GM21737 (cell line): ENCODE data around the gene COL4A4.
"Not testable (repeated sequence)": the region's sequence is repeated elsewhere in the genome, so short reads cannot be mapped to it uniquely, and the experiment has no call there.

Experiments used
- ATAC-seq: cut with Tn5 transposase; IDR thresholded peaks from one replicate; pipeline ENCODE4 v1.9.1; 2021; ENCODE audit warnings: mild to moderate bottlenecking, moderate library complexity; ENCODE audit not compliant: unreplicated experiment

The COL4A4 gene

DNA sequence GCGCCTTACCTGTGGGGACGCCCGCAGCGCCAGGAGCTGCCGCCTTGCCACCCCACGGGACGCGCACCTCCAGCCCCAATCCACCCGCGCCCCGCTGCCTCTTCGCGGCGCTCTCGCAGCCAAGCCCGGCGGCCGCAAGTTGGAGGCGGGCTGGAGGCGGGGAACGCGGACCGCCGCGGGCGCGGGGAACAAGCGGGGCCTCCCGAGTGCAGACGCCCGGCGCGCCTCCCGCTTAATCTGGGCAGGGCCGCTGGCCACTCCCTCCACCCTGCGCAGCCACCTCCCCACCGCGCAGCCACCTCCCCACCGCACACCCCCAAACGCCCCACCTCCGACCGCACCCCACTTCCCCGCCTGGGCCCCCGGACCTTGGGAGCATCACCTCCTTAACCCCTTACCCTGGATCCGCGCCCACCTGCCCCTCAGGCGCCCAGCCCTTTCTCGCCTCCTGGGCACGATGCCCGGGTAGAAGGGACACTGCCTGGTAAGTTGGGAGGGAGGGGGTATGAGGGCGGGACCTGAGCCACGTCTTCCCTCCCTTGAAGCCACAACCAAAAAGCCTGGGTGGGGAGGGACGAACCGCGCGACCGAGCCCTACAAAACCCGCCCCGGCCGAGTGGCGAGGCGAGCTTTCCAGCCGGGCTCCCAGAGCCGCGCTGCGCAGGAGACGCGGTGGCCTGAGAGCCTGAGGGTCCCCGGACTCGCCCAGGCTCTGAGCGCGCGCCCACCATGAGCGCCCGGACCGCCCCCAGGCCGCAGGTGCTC is at the start of gene COL4A4, which contains the start of gene COL4A3:
Gene COL4A4, minus strand, starts transcription at position 208 of the 765 bp plus-strand sequence. CDS start 16,722 bp downstream, outside the sequence.
Gene COL4A3, plus strand, starts transcription at position 627 of the 765 bp plus-strand sequence. Its CDS starts 103 bp downstream, at position 730.
- ATAC-seq, result peak; percentile 61

DNA sequence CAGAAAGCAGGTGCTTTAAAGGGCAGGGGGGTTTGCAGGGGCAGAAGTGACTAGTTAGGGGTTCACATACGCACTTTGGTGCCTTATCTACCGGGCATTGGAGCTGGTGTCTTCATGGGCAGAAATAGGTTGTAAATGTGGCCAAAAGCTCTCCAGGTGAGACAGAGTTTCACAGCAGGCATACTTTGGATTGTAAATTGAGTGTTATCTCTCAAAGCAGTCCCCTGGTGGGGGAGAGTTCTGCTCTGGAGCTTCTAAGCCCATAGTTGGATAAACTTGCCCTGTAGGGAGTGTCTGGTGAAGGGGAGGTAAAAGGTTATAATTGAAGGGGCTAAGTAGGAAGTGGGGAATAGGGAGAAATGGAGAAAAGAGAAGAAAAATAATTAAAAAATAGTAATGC is 43.6 kb upstream of the COL4A4 start:
- no peak for ATAC-seq

DNA sequence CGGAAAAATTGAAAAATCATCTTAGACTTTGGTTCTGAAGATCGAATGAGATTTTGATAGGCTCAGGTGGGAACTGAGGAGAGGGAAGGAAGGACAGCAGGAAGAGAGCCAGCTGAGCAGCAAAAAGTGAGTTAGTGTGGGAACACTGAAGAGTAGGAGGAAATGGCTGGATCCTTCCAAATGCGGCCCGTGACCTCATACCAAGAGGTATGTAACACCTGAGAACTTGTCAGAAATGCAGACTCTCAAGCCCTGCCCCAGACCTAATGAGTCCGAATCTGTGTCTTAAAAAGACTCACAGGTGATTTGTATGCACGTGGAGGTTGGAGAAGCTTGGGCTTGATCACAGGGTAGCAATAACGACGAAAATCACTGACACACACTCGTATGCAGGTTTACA is 42.4 kb upstream of the COL4A4 start:
- ATAC-seq, result no peak

DNA sequence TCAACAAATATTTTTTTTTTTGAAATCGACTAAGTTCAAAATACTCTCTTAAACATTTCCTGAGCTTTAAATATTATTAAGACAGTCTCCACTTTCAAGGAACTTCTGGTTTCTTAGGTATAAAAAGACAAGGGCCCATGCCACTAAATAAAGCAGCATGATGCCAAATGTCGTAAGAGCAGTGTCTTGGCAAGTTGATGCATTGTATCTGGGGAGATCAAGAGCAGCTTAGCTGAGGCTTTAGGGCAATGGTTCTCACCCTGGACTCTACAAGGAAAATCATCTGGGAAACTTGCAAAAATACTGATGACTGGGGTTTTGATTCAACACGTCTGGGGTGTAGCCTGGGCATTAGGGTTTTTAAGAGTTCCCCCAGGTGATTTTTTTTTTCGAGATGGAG is 41.7 kb upstream of the COL4A4 start:
- ATAC-seq, result no peak

DNA sequence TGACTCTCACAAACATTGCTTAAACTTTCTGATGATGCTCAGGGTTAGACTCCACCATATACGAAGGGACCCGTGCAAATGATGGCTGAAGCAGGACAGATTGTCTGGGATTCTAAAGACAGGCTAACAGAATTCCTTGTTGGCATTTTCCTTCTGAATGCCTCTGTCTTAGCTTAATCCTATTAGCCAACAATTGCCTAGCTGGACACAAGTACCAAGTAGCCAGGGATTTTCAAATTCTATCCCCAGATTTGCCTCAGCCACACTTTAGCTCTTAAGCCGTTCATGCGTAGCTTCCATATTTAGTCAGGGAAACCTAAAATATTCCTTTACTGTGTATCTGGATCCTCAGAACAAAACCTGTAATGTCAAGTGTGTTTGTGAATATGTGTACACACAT is 40.4 kb upstream of the COL4A4 start:
- ATAC-seq, result no peak

DNA sequence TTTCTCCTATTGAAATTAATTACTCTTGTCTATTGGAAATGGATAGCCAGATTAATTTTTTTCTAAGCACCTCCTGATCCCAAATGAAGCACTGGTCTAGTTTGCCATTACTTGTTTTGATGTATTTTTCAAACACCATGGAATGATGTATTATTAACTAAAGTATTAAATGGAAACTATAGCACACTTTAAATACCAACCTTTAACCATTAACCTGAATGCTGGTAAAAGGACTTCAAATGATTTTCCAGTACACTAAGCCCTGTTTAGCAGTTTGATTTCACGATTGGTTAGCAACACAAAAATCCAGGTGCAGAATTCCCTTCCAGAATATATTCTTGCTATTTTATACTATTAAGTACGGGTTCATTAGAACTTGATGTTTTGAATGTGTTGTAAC is 37.8 kb upstream of the COL4A4 start:
- no peak for ATAC-seq

DNA sequence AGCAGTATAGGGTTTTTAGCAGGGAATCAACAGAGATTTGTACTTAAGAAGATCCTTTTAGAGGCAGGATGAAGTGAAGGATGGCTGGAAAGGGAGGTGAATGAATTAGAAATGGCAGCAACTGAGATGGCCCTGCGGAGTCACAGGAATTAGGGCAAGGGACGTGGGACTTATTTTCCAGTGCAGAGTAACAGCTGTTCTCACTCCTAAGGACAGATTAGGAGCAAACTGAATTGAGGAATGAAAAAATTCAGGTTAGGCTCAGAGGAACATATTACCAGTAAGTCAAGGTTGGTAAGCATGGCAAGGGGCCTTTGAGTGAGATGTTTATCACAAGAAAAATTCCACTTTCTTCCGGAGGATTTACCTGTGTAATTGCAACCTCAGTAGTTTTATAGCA is 34.9 kb upstream of the COL4A4 start:
- no peak for ATAC-seq

DNA sequence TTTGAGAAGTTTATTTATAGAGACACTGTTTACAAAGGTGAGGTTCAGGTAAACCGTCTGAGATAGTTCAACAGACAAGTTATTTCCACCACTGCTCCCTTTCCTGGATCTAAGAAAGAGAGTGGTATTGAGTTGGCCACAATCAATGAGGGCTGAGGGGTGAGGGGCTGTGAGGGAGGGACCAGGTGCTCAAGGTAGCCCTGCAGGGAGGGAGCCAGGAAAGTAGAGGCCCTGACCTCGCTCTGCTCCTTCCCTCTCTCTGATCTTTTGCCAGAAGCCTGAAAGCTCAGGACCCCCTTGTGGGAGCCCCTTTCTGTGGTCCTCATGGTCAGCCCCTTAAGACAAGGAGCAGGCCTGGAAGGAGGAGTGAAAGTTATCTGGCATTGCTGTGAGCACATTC is 30.2 kb upstream of the COL4A4 start:
- no peak for ATAC-seq

DNA sequence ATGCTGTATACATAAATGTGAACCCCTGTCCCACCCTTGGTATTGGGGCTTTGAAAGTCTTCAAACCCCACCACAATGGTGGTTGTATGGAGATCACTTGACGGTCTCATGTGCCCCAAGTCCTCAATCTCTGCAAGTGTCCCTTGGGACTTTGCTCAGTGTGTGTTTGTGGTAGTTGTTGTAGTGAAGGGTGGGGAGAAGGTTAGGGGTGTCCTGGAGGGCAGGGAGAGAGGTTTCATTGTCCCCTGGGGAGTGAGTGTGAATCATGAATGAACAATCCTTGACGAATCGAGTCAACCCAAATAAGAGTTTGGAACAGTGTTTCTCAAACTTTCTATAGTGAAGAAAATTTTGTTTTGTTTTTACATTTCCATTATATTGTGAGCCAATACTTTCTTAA is 28.5 kb upstream of the COL4A4 start:
- ATAC-seq, result no peak

DNA sequence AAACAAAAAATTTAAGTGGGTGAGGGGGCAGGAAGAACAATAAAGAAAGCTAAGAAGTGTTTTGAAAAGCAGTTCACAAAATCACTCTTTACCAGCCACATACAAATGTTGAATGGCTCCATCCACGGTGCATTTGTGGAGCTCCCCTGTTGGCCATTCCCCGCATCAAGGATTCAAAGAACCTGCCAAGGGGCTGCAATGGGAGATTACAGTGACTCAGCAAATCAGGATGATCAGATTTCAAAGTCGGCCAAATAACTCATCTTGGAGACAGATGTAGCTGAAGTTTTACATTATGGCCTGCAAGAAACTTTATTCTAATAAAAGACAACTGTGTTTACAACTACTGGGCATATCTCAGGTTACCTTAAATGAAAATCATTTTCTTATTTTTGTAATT is 27.4 kb upstream of the COL4A4 start:
- ATAC-seq, result no peak

DNA sequence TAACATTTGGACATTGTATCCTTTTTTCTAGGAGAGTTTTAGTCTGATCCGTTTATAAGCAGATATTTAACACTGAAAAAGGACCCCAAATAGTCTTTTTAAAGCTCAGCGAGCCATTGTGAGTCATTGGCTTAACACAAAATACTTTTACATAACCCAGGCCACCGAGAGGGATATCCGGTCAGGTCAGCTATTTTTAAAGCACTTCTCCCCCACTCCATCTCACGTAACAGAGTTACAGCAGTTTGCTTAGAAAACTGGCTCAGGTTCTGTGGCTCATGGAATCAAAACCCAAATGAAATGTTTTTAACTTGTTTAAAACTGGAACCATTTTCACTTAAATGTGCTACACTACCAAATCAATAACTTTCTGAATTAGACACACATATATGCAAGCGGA is 24.3 kb upstream of the COL4A4 start:
- ATAC-seq, result peak; percentile 68

DNA sequence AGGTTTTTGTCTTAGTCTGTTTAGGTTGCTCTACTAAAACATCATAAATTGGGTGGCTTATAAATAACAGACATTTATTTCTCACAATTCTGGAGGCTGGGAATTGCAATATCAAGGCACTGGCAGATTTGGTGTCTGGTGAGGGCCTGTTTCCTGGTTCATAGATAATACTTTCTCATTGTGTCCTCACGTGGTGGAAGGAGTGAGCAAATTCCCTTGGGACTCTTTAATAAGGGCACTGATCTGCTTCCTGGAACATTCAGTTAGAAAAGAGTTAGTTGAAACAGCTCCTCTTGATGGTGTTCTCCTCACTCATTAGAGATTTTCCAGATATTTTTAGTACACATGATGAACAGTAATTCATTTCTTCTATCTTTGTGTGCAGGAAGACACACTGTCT is 22.7 kb upstream of the COL4A4 start:
- no peak for ATAC-seq

DNA sequence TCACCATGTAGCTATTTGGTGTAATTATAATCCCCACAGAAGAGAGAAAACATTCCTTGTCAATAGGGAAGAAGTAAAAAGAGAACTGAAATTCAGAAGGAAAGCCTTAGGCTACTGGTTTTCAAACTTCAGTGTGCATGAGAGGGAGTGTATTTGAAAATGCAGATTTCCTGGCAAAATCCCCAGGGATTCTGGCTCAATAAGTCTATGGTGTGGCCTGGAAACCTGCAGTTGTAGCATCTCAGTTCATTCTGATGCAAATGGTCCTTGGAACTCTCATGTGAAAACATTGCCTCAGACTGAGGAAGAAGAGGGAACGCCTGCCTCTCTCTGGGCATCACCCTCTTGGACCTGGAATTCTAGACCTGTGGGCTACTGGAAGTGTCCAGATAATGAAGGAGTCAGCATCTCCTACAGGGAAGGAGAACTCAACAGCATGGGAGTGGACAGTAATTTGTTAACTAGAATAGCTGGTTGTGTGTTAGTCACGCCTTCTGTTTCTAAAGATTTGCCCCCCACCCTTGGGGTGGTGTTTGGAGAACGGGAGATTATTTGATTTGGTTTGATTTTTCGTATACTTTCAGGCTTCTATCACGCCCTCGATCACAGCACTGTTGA is 21.7 kb upstream of the COL4A4 start:
- no peak for ATAC-seq

DNA sequence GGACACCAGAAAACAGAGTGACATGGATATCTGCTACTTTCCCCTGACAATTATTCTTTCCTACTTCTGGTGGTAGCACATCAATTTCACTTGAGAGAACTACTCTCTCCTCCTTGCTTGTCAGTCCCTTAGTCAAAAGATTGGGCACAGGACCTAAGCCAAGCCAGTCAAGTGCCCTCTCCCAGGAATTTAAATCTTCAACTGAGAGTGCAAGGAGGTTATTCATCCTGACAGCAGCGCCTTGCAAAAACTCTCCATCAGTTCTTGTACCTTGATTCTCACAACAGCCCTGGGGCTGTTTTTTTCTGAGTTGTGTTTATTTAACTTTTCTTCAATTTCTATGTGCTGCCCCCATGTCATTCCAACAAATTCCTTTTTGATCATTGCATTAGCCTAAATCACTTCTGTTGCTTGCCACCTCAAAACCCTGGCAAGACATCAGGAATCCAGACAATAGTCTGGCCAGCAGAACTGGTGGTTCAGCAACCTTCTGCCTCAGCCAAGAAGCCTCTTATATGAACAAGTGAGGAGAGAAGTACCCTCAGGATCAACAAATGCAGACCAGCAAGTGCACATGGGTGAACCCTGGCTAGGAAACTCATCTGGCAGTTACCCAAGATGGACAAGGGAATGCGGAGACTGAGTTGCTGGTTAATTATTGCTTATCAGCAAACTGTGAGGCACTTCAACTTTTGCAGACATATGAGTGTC is 19.8 kb upstream of the COL4A4 start:
- ATAC-seq, result no peak

DNA sequence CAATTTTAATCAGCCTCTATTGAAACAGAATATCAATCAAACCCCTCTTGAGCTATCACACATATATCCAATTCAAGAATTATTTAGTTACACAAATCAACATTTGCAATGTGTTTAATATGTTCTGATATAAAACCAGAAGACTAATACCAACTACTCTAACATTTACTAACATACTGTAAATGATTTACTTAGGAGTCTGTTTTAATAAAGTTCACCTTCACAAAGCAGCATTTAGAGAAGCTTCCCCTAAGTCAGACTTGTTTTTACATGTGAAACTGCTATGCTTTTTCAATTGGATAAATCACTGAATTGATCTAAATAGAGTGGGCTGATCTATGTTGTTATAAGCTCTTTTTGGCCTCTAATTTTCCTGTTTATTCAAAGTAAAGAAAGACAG is 18.8 kb upstream of the COL4A4 start:
- ATAC-seq, result no peak

DNA sequence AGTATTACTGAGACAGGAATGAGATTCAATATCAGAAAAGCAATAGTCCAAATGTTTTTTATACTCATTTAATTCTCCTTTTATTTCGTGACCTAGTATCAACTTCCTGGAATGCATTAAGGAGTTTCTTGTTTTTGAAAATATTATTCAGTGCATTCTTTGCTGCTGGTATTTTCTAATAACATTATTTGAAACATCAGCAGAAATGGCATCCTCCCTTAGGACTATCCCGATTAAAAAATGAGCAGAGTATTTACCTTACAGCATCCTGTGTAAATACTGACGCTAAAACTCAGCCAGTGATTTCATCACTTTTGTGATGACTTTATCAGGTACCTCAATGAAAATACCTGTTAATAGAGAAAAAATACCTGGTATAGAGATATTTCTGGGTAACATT is 16.8 kb upstream of the COL4A4 start:
- ATAC-seq, result no peak

DNA sequence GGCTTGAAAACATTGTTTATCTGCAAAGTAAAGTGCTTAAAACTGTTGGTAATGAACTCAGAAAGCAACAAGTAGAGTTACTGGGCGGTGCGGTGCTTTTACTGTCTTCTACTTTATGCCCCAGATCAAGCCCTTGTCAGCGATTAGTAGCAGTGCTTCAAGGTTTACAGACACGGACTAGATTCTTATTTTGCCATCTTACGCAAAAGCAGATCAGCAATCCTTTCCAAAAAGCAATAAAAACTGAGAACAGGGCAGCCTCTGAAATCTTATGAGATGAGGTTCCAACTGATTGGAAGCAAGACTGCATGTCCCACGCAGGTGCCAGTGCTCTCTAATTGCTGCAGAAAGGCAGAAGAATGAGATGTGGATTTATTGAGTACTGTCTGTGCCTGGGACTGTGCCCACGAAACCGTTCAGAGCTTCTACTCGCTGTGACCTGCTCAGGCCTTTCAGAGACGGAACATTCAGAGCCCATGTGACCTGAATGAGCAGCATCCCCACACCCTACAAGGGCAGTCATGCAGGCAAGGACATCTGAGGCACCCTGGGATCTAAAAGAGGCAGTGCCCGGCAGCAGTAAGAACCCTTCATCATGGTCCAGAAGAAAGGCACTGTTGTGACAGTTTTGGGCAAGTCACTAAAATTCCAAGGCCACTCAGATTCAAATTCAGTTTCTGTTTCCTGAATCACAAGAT is 16.1 kb upstream of the COL4A4 start:
- ATAC-seq, result no peak

DNA sequence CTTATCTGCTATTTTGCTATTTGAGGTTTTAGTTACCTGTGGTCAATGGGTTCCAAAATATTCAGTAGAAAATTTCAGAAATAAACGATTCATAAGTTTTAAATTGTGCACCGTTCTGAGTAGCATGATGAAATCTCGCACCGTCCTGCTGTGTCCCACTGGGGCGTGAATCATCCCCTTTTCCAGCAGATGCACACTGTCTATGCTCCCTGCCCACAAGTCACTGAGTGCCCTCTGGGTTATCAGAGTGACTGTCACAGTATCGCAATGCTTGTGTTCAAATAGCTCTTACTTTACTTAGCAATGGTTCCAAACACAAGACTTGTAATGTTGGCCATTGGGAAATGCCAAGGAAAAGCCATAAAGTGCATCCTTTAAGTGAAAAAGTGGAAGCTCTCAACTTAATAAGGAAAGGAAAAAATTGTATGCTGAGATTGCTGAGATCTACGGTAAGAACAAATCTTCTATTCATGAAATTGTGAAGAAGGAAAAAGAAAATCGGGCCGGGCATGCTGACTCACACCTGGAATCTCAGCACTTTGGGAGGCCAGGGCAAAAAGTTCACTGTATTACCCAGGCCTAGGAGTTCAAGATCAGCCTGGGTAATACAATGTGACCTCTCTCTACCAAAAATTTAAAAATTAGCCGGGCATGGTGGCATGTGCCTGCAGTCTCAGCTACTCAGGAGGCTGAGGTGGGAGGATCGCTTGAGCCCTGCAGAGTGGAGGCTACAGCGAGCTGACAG is 13.8 kb upstream of the COL4A4 start:
- no peak for ATAC-seq

DNA sequence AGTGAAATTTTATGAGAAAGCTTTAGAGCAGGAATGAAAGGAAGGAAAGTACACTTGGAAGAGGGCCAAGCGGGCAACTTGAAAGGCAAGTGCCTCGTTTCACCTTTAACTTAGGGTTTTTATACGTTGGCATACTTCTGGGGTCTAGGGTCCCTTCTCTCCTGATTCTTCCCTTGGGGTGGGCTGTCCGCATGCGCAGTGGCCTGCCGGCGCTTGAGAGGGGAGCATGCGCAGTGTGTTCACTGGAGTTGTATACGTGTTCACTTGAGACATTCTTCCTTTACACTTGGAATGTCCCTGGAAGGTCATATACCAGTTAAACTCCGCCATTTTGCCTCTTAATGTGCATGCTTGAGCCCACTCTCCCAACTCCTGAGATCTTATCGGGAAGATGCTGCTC is 7.8 kb upstream of the COL4A4 start:
- not testable (repeated sequence) for ATAC-seq

DNA sequence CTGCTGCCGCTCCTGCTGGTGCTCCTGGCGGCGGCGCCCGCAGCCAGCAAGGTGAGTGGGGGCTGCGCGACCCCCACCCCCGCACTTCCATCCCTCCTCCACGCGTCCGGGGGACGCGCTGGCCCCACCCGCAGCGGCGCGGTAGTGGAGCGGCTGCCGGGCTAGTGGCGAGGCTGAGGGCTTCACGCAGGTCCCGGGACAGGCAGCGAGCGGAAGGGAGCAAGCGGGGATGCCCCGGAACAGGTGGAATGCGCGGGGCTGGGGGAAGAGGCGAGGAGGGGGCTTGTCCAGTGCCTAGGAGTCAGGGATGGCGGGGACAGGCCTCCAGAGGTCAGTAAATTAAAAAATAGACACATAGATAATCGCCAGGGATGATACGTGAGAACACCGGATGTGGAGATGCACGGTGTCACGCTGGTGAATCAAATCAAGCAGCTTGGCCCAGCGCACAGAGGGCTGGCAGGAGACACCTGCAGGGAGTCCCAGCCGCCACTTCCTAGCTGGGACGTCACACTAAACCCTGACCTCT is 822 bp upstream of the COL4A4 start:
- peak; percentile 68 for ATAC-seq
